Measurements from ENCODE around the gene ADPRH. TPM values are rescaled to one million over a fixed set of nuclear protein-coding genes. Genes with fewer than 3 reads are reported as not detected.
"Not testable (repeated sequence)": the region's sequence is repeated elsewhere in the genome, so short reads cannot be mapped to it uniquely, and the experiment has no call there.

The ADPRH gene
- total and polyA plus RNA-seq, 5 donors, result 6.5 to 11.9 (median 10.2) TPM

DNA sequence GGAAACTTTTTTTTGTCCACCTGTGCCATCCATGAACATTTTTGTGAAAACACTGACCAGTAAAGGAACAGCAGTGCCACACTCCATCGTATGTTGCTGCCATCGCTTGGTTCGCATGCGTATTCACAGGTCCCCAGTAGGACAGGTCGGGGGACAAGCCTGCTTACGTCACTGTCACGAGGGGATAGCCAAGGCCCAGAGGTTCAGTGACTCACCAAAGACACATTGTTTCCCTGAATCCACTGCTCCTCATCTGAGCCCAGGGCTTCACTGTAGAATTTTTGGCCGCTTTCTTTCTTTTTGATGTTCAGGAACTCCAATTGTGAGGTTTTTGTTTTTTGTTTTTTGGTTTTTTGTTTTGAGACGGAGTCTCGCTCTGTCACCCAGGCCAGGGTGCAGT is 5.9 kb downstream of the ADPRH start:
- Histone ChIP-seq H3K27me3 (ENCODE audit: control insufficient read depth, insufficient read depth) (no peaks in the 10 kb centered on the region), H3K9me3 (ENCODE audit: control insufficient read depth, low read length) (no peaks in the 10 kb centered on the region), H3K4me1 (ENCODE audit: control insufficient read depth, insufficient read depth, low read length) (peaks cover 4% of the 10 kb centered on the region), H3K4me3 (ENCODE audit: low read length) (no peak overlapping the region), H3K27ac (ENCODE audit: low read length) (no peak overlapping the region)
- DNase-seq (no peak), ATAC-seq (no peak)
- 92% methylated on average over 10 of the region's 10 CpGs for WGBS
- intact Hi-C loops (cut with DNase I), result no loop called here

GRCh38 chr3:119585856-119586570 is 6.7 kb downstream of the ADPRH start:
- intact Hi-C loops (cut with DNase I), result no loop called here
- Histone ChIP-seq H3K4me3 (ENCODE audit: low read length) (no peak overlapping the region), H3K4me1 (ENCODE audit: control insufficient read depth, insufficient read depth, low read length) (no peaks in the 10 kb centered on the region), H3K9me3 (ENCODE audit: control insufficient read depth, low read length) (no peaks in the 10 kb centered on the region), H3K27me3 (ENCODE audit: control insufficient read depth, insufficient read depth) (no peaks in the 10 kb centered on the region), H3K27ac (ENCODE audit: low read length) (no peak overlapping the region)
- 97% methylated on average over 11 of the region's 11 CpGs for WGBS
- no peak for ATAC-seq
- no peak for DNase-seq

GRCh38 chr3:119586733-119587172 is 7.5 kb downstream of the ADPRH start:
- ATAC-seq (no peak), DNase-seq (no peak)
- H3K9me3 ChIP-seq (ENCODE audit: control insufficient read depth, low read length), result no peaks in the 10 kb centered on the region
- no peak overlapping the region for H3K4me3 ChIP-seq (ENCODE audit: low read length)
- WGBS, result 83% methylated on average over 3 of the region's 3 CpGs
- no peak overlapping the region for H3K27ac ChIP-seq (ENCODE audit: low read length)
- intact Hi-C loops (cut with DNase I), result no loop called here
- no peaks in the 10 kb centered on the region for H3K4me1 ChIP-seq (ENCODE audit: control insufficient read depth, insufficient read depth, low read length)
- H3K27me3 ChIP-seq (ENCODE audit: control insufficient read depth, insufficient read depth), result no peaks in the 10 kb centered on the region

DNA sequence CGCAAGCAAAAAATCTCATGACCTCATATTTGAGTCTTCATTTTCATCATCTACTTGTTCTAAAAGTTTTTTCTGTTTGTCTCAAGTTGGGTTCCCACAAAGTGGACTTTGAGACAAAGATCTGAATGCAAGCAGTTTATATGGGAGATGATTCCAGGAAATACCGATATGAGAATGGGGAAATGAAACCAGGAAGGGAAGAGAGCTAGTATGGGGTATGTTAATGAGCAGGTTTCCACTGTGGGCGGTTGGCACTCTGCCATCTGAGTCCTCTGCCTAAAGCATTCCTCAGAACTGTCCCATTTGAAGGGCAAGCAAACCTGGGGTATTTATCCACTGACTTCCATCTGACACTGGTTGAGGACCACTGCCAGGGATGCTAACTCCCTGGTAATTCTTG is 8.8 kb downstream of the ADPRH start:
- DNase-seq, result peak; percentile 65 to 82 (median 78)
- Histone ChIP-seq H3K4me1 (ENCODE audit: control insufficient read depth, insufficient read depth, low read length) (no peaks in the 10 kb centered on the region), H3K9me3 (ENCODE audit: control insufficient read depth, low read length) (no peaks in the 10 kb centered on the region), H3K27me3 (ENCODE audit: control insufficient read depth, insufficient read depth) (no peaks in the 10 kb centered on the region), H3K27ac (ENCODE audit: low read length) (no peak overlapping the region), H3K4me3 (ENCODE audit: low read length) (no peak overlapping the region)
- 65% methylated on average over 3 of the region's 3 CpGs for WGBS
- intact Hi-C loops (cut with DNase I), result no loop called here
- peak; percentile 47 to 66 for ATAC-seq

GRCh38 chr3:119589102-119589773 is 9.9 kb downstream of the ADPRH start:
- H3K4me1 ChIP-seq (ENCODE audit: control insufficient read depth, insufficient read depth, low read length), result no peaks in the 10 kb centered on the region
- no peak for DNase-seq
- ATAC-seq, result peak in 1 of 2 donors; percentile 38

DNA sequence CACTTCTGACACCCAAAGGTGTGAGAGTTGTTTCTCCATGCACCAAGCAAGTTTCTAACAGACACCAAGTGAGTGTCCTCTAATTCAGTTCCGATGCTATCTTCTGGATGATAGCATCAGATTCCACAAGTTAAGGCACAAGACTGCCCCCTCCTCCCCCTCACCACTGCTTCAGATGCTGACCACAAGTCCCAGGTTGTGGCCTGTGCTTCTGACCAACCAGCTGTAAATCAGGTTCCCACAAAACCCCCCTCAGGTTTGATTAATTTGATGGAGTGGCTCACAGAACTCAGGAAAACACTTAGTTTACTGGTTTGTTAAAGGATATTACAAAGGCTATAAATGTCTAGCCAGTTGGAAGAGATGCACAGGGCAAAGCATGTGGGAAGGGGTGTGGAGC is 11.4 kb downstream of the ADPRH start:
- 96% methylated on average over 1 of the region's 1 CpG for WGBS
- peaks cover 2% of the 10 kb centered on the region for H3K4me1 ChIP-seq (ENCODE audit: control insufficient read depth, insufficient read depth, low read length)
- ATAC-seq, result no peak
- H3K27me3 ChIP-seq (ENCODE audit: control insufficient read depth, insufficient read depth), result no peaks in the 10 kb centered on the region
- no peaks in the 10 kb centered on the region for H3K9me3 ChIP-seq (ENCODE audit: control insufficient read depth, low read length)
- no peak overlapping the region for H3K27ac ChIP-seq (ENCODE audit: low read length)
- no peak overlapping the region for H3K4me3 ChIP-seq (ENCODE audit: low read length)
- intact Hi-C loops (cut with DNase I), result no loop called here
- no peak for DNase-seq

More at GRCh38 chr3:119589102-119589773, 9.9 kb downstream of the ADPRH start:
- H3K27me3 ChIP-seq (ENCODE audit: control insufficient read depth, insufficient read depth), result no peaks in the 10 kb centered on the region
- no peaks in the 10 kb centered on the region for H3K9me3 ChIP-seq (ENCODE audit: control insufficient read depth, low read length)
- no peak overlapping the region for H3K4me3 ChIP-seq (ENCODE audit: low read length)
- H3K27ac ChIP-seq (ENCODE audit: low read length), result no peak overlapping the region
- 65% methylated on average over 6 of the region's 6 CpGs for WGBS
- intact Hi-C loops (cut with DNase I), result no loop called here

- WGBS, result 70% methylated on average over 1 of the region's 1 CpG
- H3K9me3 ChIP-seq (ENCODE audit: control insufficient read depth, low read length), result no peaks in the 10 kb centered on the region
- no peaks in the 10 kb centered on the region for H3K27me3 ChIP-seq (ENCODE audit: control insufficient read depth, insufficient read depth)
- DNase-seq (no peak), ATAC-seq (no peak)
- no peak overlapping the region for H3K4me3 ChIP-seq (ENCODE audit: low read length)
- H3K4me1 ChIP-seq (ENCODE audit: control insufficient read depth, insufficient read depth, low read length), result peaks cover 8% of the 10 kb centered on the region
- intact Hi-C loops (cut with DNase I), result no loop called here
- no peak overlapping the region for H3K27ac ChIP-seq (ENCODE audit: low read length)
These were observed 13.6 kb downstream of the ADPRH start for GRCh38 chr3:119592861-119593260.

DNA sequence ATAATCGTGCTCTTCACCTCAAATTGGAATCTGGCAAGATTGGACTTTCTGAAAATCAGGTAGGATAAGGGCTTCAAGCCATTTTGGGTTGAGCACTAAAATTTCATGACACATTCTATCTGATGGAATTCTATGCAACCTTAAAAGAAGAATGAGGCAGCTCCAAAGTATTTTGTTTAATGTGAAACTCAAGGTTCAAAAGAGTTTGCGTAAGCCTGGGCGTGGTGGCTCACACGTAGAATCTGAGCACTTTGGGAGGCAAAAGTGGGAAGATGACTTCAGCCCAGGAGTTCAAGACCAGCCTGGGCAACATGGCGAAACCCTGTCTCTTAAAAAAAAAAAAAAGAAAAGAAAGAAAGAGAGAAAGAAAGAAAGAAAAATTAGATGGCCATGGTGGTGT is 14.8 kb downstream of the ADPRH start:
- Histone ChIP-seq H3K4me3 (ENCODE audit: low read length) (no peak overlapping the region), H3K9me3 (ENCODE audit: control insufficient read depth, low read length) (no peaks in the 10 kb centered on the region), H3K27me3 (ENCODE audit: control insufficient read depth, insufficient read depth) (no peaks in the 10 kb centered on the region), H3K4me1 (ENCODE audit: control insufficient read depth, insufficient read depth, low read length) (peaks cover 8% of the 10 kb centered on the region), H3K27ac (ENCODE audit: low read length) (no peak overlapping the region)
- WGBS, result 86% methylated on average over 5 of the region's 5 CpGs
- ATAC-seq (no peak), DNase-seq (no peak)
- intact Hi-C loops (cut with DNase I), result no loop called here

GRCh38 chr3:119594929-119595328 is 15.6 kb downstream of the ADPRH start:
- H3K4me3 ChIP-seq (ENCODE audit: low read length); H3K9me3 ChIP-seq (ENCODE audit: control insufficient read depth, low read length); DNase-seq; H3K27me3 ChIP-seq (ENCODE audit: control insufficient read depth, insufficient read depth); intact Hi-C loops (cut with DNase I); ATAC-seq; H3K27ac ChIP-seq (ENCODE audit: low read length): not testable (repeated sequence)
- H3K4me1 ChIP-seq (ENCODE audit: control insufficient read depth, insufficient read depth, low read length), result peaks cover 14% of the 10 kb centered on the region
- WGBS, result 89% methylated on average over 1 of the region's 1 CpG

- Histone ChIP-seq H3K27me3 (ENCODE audit: control insufficient read depth, insufficient read depth) (no peaks in the 10 kb centered on the region), H3K9me3 (ENCODE audit: control insufficient read depth, low read length) (no peaks in the 10 kb centered on the region), H3K4me3 (ENCODE audit: low read length) (peak overlapping the region; percentile 38), H3K27ac (ENCODE audit: low read length) (peak overlapping the region; percentile 6), H3K4me1 (ENCODE audit: control insufficient read depth, insufficient read depth, low read length) (peaks cover 19% of the 10 kb centered on the region)
- intact Hi-C loops (cut with DNase I), result no loop called here
- 57% methylated on average over 7 of the region's 7 CpGs for WGBS
- no peak for ATAC-seq
- no peak for DNase-seq
These were observed 16.5 kb downstream of the ADPRH start for GRCh38 chr3:119595639-119596334.

DNA sequence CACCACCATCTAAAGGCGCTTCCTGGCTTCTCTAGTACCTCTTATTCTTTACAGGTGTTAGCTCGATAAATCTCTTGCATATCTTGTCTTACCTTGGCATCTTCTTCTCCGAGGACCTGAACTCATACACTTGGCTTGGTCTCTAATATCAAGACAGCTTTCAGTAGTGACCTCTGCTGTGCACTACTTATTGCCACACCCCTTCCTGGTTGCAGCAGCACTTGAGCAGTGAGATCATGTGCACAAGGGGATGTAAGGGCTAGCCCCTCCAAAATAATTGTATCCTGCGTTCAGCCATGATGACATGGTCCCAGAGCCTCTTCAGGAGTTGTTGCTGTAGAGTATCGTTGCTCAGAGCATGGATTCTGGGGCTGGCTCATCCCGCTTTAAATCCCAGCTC is 17.1 kb downstream of the ADPRH start:
- peak in 1 of 2 donors; percentile 13 for ATAC-seq
- Histone ChIP-seq H3K27ac (ENCODE audit: low read length) (peak overlapping the region; percentile 6), H3K4me1 (ENCODE audit: control insufficient read depth, insufficient read depth, low read length) (peaks cover 19% of the 10 kb centered on the region), H3K27me3 (ENCODE audit: control insufficient read depth, insufficient read depth) (no peaks in the 10 kb centered on the region), H3K4me3 (ENCODE audit: low read length) (no peak overlapping the region), H3K9me3 (ENCODE audit: control insufficient read depth, low read length) (no peaks in the 10 kb centered on the region)
- DNase-seq, result no peak
- 87% methylated on average over 6 of the region's 6 CpGs for WGBS
- intact Hi-C loops (cut with DNase I), result no loop called here

All from right cardiac atrium (tissue), 5 donors.